GM20000 (cell line): Measurements from ENCODE around the gene GNL1.
A peak's percentile ranks its signal among the peaks of the same experiment; 100 is the strongest.
"Not testable (repeated sequence)": the region's sequence is repeated elsewhere in the genome, so short reads cannot be mapped to it uniquely, and the experiment has no call there.

Source experiments
- DNase-seq: peaks from one replicate; pipeline ENCODE4 v3.0.0; 2012; ENCODE audit warnings: low spot score
- CTCF ChIP-seq: IDR thresholded peaks from 2 replicates; pipeline ENCODE4 v1.5.1; 2012; ENCODE audit warnings: mild to moderate bottlenecking, control low read depth; ENCODE audit errors: extremely low read depth, missing control alignments

The GNL1 gene

GRCh38 chr6:30510419-30511168, 45.7 kb downstream of the GNL1 start:
- no peak for TF ChIP-seq CTCF
- no peak for DNase-seq

GRCh38 chr6:30508890-30509736, 47.2 kb downstream of the GNL1 start:
- no peak for TF ChIP-seq CTCF
- peak; percentile 65 for DNase-seq

GRCh38 chr6:30507849-30508827, 48.2 kb downstream of the GNL1 start:
- no peak for TF ChIP-seq CTCF
- DNase-seq: no peak

- TF ChIP-seq CTCF: no peak
Observed at GRCh38 chr6:30500421-30501355, 55.6 kb downstream of the GNL1 start.

GRCh38 chr6:30498705-30499104, 57.6 kb downstream of the GNL1 start:
- DNase-seq: not testable (repeated sequence)

More at GRCh38 chr6:30500421-30501355, 55.6 kb downstream of the GNL1 start:
- no peak for DNase-seq

GRCh38 chr6:30497714-30498113, 58.6 kb downstream of the GNL1 start:
- no peak for TF ChIP-seq CTCF
- DNase-seq: no peak

GRCh38 chr6:30497261-30497599, 59.1 kb downstream of the GNL1 start:
- DNase-seq: not testable (repeated sequence)
